Mammary epithelial cell (primary cell): ENCODE measurements around the gene AGAP1.

ENCODE experiments used
- CTCF ChIP-seq, 2 donors: IDR thresholded peaks in 1 of 2; conservative IDR thresholded peaks in 1 of 2; 2 replicates each; pipeline ENCODE4 v1.5.1; 2011 to 2012; ENCODE audit warnings: inconsistent platforms in 2 of 2, low read length in 2 of 2, mild to moderate bottlenecking in 2 of 2, control low read depth in 1 of 2, low read depth in 1 of 2; ENCODE audit not compliant: insufficient read depth in 1 of 2; ENCODE audit errors: extremely low read depth in 1 of 2
- EZH2 ChIP-seq: IDR thresholded peaks from 2 replicates; pipeline ENCODE4 v1.6.1; 2012; ENCODE audit warnings: low read length, inconsistent platforms, borderline replicate concordance

GRCh38 chr2:235576337-235576910 is 82.6 kb downstream of the AGAP1 start:
- TF ChIP-seq CTCF (conservative IDR thresholded peaks at IDR 0.05 in 1 of 2, IDR thresholded peaks at IDR 0.05 in 1 of 2; ENCODE audit: extremely low read depth in 1 of 2, insufficient read depth in 1 of 2, low read depth in 1 of 2, low read length in 2 of 2), result no peak
- no peak for TF ChIP-seq EZH2
